ENCODE measurements around the gene NFYA. TPM values are rescaled to one million over a fixed set of nuclear protein-coding genes. Genes with fewer than 3 reads are reported as not detected.

The NFYA gene
- polyA plus RNA-seq, 3 donors = 47.1 to 54.6 (median 53.3) TPM

GRCh38 chr6:41040940-41041536, 31.7 kb upstream of the NFYA start:
- no peak for DNase-seq (ENCODE audit: extremely low read depth in 1 of 11, low read depth in 9 of 11, low spot score in 4 of 11)

- no peak for DNase-seq (ENCODE audit: extremely low read depth in 1 of 11, low read depth in 9 of 11, low spot score in 4 of 11)
These were observed 30.3 kb upstream of the NFYA start, which contains the start of gene TSPO2 for GRCh38 chr6:41042226-41043055. Gene TSPO2, plus strand, starts transcription at chr6:41042467. Its CDS starts 519 bp downstream, at chr6:41042986.

- no peak for DNase-seq (ENCODE audit: extremely low read depth in 1 of 11, low read depth in 9 of 11, low spot score in 4 of 11)
These were observed 29.6 kb upstream of the NFYA start for GRCh38 chr6:41043151-41043550.

GRCh38 chr6:41045664-41046063, 27.1 kb upstream of the NFYA start:
- DNase-seq (ENCODE audit: extremely low read depth in 1 of 11, low read depth in 9 of 11, low spot score in 4 of 11) = no peak

- DNase-seq (ENCODE audit: extremely low read depth in 1 of 11, low read depth in 9 of 11, low spot score in 4 of 11) = no peak
These were observed 26.7 kb upstream of the NFYA start for GRCh38 chr6:41046084-41046483.

- DNase-seq (ENCODE audit: extremely low read depth in 1 of 11, low read depth in 9 of 11, low spot score in 4 of 11) = no peak
These were observed 25.5 kb upstream of the NFYA start for GRCh38 chr6:41047306-41047705.

GRCh38 chr6:41047745-41048732, 24.7 kb upstream of the NFYA start:
- DNase-seq (ENCODE audit: extremely low read depth in 1 of 11, low read depth in 9 of 11, low spot score in 4 of 11) = no peak

- no peak for DNase-seq (ENCODE audit: extremely low read depth in 1 of 11, low read depth in 9 of 11, low spot score in 4 of 11)
These were observed 23.3 kb upstream of the NFYA start for GRCh38 chr6:41049521-41049920.

- no peak for DNase-seq (ENCODE audit: extremely low read depth in 1 of 11, low read depth in 9 of 11, low spot score in 4 of 11)
These were observed 22.8 kb upstream of the NFYA start for GRCh38 chr6:41049955-41050354.

GRCh38 chr6:41050536-41050935, 22.2 kb upstream of the NFYA start:
- DNase-seq (ENCODE audit: extremely low read depth in 1 of 11, low read depth in 9 of 11, low spot score in 4 of 11) = no peak

- no peak for DNase-seq (ENCODE audit: extremely low read depth in 1 of 11, low read depth in 9 of 11, low spot score in 4 of 11)
These were observed 20.9 kb upstream of the NFYA start for GRCh38 chr6:41051873-41052272.

- DNase-seq (ENCODE audit: extremely low read depth in 1 of 11, low read depth in 9 of 11, low spot score in 4 of 11) = no peak
These were observed 19.7 kb upstream of the NFYA start, which contains the start of gene APOBEC2 for GRCh38 chr6:41053041-41053440. Gene APOBEC2, plus strand, starts transcription at chr6:41053202. Its CDS starts 146 bp downstream, at chr6:41053348.

GRCh38 chr6:41054511-41054910, 18.3 kb upstream of the NFYA start:
- no peak for DNase-seq (ENCODE audit: extremely low read depth in 1 of 11, low read depth in 9 of 11, low spot score in 4 of 11)

GRCh38 chr6:41055149-41055548, 17.6 kb upstream of the NFYA start:
- no peak for DNase-seq (ENCODE audit: extremely low read depth in 1 of 11, low read depth in 9 of 11, low spot score in 4 of 11)

- DNase-seq (ENCODE audit: extremely low read depth in 1 of 11, low read depth in 9 of 11, low spot score in 4 of 11) = no peak
These were observed 15.8 kb upstream of the NFYA start for GRCh38 chr6:41056768-41057490.

GRCh38 chr6:41058783-41059181, 14.0 kb upstream of the NFYA start:
- DNase-seq (ENCODE audit: extremely low read depth in 1 of 11, low read depth in 9 of 11, low spot score in 4 of 11) = no peak

GRCh38 chr6:41059556-41059955, 13.2 kb upstream of the NFYA start:
- DNase-seq (ENCODE audit: extremely low read depth in 1 of 11, low read depth in 9 of 11, low spot score in 4 of 11) = no peak

GRCh38 chr6:41061196-41061726, 11.5 kb upstream of the NFYA start:
- DNase-seq (ENCODE audit: extremely low read depth in 1 of 11, low read depth in 9 of 11, low spot score in 4 of 11) = no peak

GRCh38 chr6:41062056-41062455, 10.7 kb upstream of the NFYA start:
- DNase-seq (ENCODE audit: extremely low read depth in 1 of 11, low read depth in 9 of 11, low spot score in 4 of 11) = no peak
